NT2/D1 (cell line): ENCODE results near the gene CRACR2B.

Experiments used
- YY1 ChIP-seq: IDR thresholded peaks from 2 replicates; pipeline ENCODE4 v1.6.1; 2011; ENCODE audit not compliant: insufficient read length, insufficient read depth
- ZNF274 ChIP-seq: IDR thresholded peaks from 2 replicates; pipeline ENCODE4 v1.6.1; 2011; ENCODE audit warnings: mild to moderate bottlenecking, low read depth, low read length

DNA sequence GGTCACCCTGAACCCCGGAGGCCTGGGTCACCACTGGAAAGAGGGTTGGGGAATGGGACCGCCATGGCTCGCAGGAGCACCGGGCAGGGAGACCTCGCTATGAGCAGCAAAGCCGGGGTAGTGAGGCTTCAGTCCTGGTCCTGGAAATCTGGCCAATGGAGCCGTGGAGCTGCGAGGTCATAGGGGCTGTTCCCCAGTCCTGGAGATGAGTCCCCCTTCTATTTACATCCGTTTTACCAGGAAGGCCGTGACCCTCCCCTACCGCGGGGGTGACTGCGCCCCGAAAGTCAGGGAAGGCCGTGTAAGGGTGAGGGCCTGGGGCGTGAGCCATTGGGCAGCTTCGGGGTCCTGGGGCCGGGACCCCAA lies 23.1 kb upstream of the CRACR2B start:
- TF ChIP-seq ZNF274 (no peak), YY1 (no peak)
